WTC11 (cell line): Measurements from ENCODE around the gene INPP4B. TPM values are rescaled to one million over a fixed set of nuclear protein-coding genes. Genes with fewer than 3 reads are reported as not detected.

ENCODE experiments used
- ATAC-seq: fragments of 200-7000 bp; cut with Tn5 transposase; 2 replicates; pipeline ENCODE4 v1.10.0; 2021; ENCODE audit warnings: mild to moderate bottlenecking, moderate library complexity
- CTCF ChIA-PET: fragments of 300-600 bp; sonication (Branson Sonifier 250); formaldehyde crosslinking; loops from one replicate; lab custom pipeline; 2021; ENCODE audit warnings: antibody characterized with exemption; lab: Charles Lee
- POLR2A ChIA-PET: fragments of 350-600 bp; sonication (Branson Sonifier 250); formaldehyde crosslinking; loops from one replicate; lab custom pipeline; 2021; ENCODE audit warnings: antibody characterized with exemption; lab: Charles Lee
- DNase-seq: peaks from one replicate; pipeline ENCODE4 v3.0.0; 2021; ENCODE audit warnings: low spot score
- H3K27ac Mint-ChIP-seq: 2 replicates; pipeline ENCODE4 v1.8.0; 2021; ENCODE audit warnings: mixed read lengths
- H3K27me3 Mint-ChIP-seq: 2 replicates; pipeline ENCODE4 v1.8.0; 2021; ENCODE audit warnings: low read depth, mild to moderate bottlenecking, moderate library complexity, mixed read lengths
- H3K36me3 Mint-ChIP-seq: 2 replicates; pipeline ENCODE4 v1.8.0; 2021; ENCODE audit warnings: mixed read lengths
- H3K4me1 Mint-ChIP-seq: 2 replicates; pipeline ENCODE4 v1.8.0; 2022; ENCODE audit warnings: mixed read lengths
- H3K4me3 Mint-ChIP-seq: 2 replicates; pipeline ENCODE4 v1.8.0; 2021; ENCODE audit warnings: mild to moderate bottlenecking, moderate library complexity, mixed read lengths
- H3K9me3 Mint-ChIP-seq: 2 replicates; pipeline ENCODE4 v1.8.0; 2021; ENCODE audit warnings: mixed read lengths
- ATF1 ChIP-seq: sonication (generic); formaldehyde crosslinking; IDR thresholded peaks from 2 replicates; pipeline ENCODE4 v1.8.1; 2023; ENCODE audit warnings: mild to moderate bottlenecking, moderate library complexity, missing genetic modification reagents
- ATF3 ChIP-seq: sonication (generic); formaldehyde crosslinking; conservative IDR thresholded peaks from 2 replicates; pipeline ENCODE4 v1.8.1; 2022; ENCODE audit warnings: mild to moderate bottlenecking, missing genetic modification reagents
- E2F5 ChIP-seq: sonication (generic); formaldehyde crosslinking; IDR thresholded peaks from 2 replicates; pipeline ENCODE4 v1.8.1; 2022; ENCODE audit warnings: mild to moderate bottlenecking, moderate library complexity, missing genetic modification reagents
- ELF4 ChIP-seq: sonication (generic); formaldehyde crosslinking; IDR thresholded peaks from 2 replicates; pipeline ENCODE4 v1.8.1; 2022; ENCODE audit warnings: low read depth, mild to moderate bottlenecking, moderate library complexity, missing genetic modification reagents
- EMX1 ChIP-seq: fragments of 250-450 bp; sonication (Bioruptor Pico); IDR thresholded peaks from 2 replicates; pipeline ENCODE4 v1.8.0; 2021; ENCODE audit warnings: mild to moderate bottlenecking
- FOXJ3 ChIP-seq: sonication (generic); formaldehyde crosslinking; IDR thresholded peaks from 2 replicates; pipeline ENCODE4 v1.9.0; 2021; ENCODE audit warnings: missing genetic modification reagents, mild to moderate bottlenecking, borderline replicate concordance
- FOXP1 ChIP-seq: sonication (generic); formaldehyde crosslinking; IDR thresholded peaks from 2 replicates; pipeline ENCODE4 v1.8.0; 2022; ENCODE audit warnings: missing genetic modification reagents, mild to moderate bottlenecking, moderate library complexity, borderline replicate concordance
- GTF2I ChIP-seq: fragments of 250-450 bp; sonication (Bioruptor Pico); conservative IDR thresholded peaks from 2 replicates; pipeline ENCODE4 v1.4.0; 2021; ENCODE audit warnings: mild to moderate bottlenecking
- MYBL2 ChIP-seq: sonication (generic); formaldehyde crosslinking; IDR thresholded peaks from 2 replicates; pipeline ENCODE4 v1.8.1; 2023; ENCODE audit warnings: mild to moderate bottlenecking, moderate library complexity, missing genetic modification reagents
- NFYB ChIP-seq: sonication (generic); formaldehyde crosslinking; conservative IDR thresholded peaks from 2 replicates; pipeline ENCODE4 v1.8.0; 2022; ENCODE audit warnings: low read depth, missing genetic modification reagents
- SOX15 ChIP-seq: fragments of 250-450 bp; sonication (Bioruptor Pico); IDR thresholded peaks from 2 replicates; pipeline ENCODE4 v1.9.0; 2021; ENCODE audit warnings: mild to moderate bottlenecking
- SP1 ChIP-seq: sonication (generic); formaldehyde crosslinking; conservative IDR thresholded peaks from 2 replicates; pipeline ENCODE4 v1.8.1; 2022; ENCODE audit warnings: missing genetic modification reagents
- TCF7 ChIP-seq: sonication (generic); formaldehyde crosslinking; IDR thresholded peaks from 2 replicates; pipeline ENCODE4 v1.8.0; 2022; ENCODE audit warnings: mild to moderate bottlenecking, low read depth, missing genetic modification reagents, moderate library complexity
- ZBTB21 ChIP-seq: sonication (generic); formaldehyde crosslinking; IDR thresholded peaks from 2 replicates; pipeline ENCODE4 v1.8.1; 2023; ENCODE audit warnings: mild to moderate bottlenecking, missing genetic modification reagents, borderline replicate concordance
- ZMAT4 ChIP-seq: fragments of 250-450 bp; sonication (Bioruptor Pico); IDR thresholded peaks from 2 replicates; pipeline ENCODE4 v1.9.0; 2021; ENCODE audit warnings: mild to moderate bottlenecking
- ZNF512 ChIP-seq: sonication (generic); formaldehyde crosslinking; IDR thresholded peaks from 2 replicates; pipeline ENCODE4 v1.8.1; 2022; ENCODE audit warnings: missing genetic modification reagents, borderline replicate concordance
- ZSCAN18 ChIP-seq: fragments of 250-450 bp; sonication (Bioruptor Pico); IDR thresholded peaks from 2 replicates; pipeline ENCODE4 v2.1.2; 2022; ENCODE audit warnings: mild to moderate bottlenecking, moderate library complexity
- total RNA-seq: library from RNA; stranded (reverse); gene quantifications from 3 replicates; pipeline ENCODE4 v1.2.3, GENCODE V29; 2021
- TF ChIP-seq, protein P1 (sequence below): sonication (generic); formaldehyde crosslinking; IDR thresholded peaks from 2 replicates; pipeline ENCODE4 v1.8.0; 2022; ENCODE audit warnings: mild to moderate bottlenecking, missing genetic modification reagents
- TF ChIP-seq, protein P2 (sequence below): sonication (generic); formaldehyde crosslinking; conservative IDR thresholded peaks from 2 replicates; pipeline ENCODE4 v1.8.1; 2023; ENCODE audit warnings: mild to moderate bottlenecking, low read depth, missing genetic modification reagents, moderate library complexity
- TF ChIP-seq, protein P3 (sequence below): fragments of 250-450 bp; sonication (Bioruptor Pico); IDR thresholded peaks from 2 replicates; pipeline ENCODE4 v1.9.0; 2021; ENCODE audit warnings: moderate library complexity, mild to moderate bottlenecking, inconsistent platforms, borderline replicate concordance

Gene INPP4B
- total RNA-seq, 1 experiment from 2014 or later: 0.92 TPM

DNA sequence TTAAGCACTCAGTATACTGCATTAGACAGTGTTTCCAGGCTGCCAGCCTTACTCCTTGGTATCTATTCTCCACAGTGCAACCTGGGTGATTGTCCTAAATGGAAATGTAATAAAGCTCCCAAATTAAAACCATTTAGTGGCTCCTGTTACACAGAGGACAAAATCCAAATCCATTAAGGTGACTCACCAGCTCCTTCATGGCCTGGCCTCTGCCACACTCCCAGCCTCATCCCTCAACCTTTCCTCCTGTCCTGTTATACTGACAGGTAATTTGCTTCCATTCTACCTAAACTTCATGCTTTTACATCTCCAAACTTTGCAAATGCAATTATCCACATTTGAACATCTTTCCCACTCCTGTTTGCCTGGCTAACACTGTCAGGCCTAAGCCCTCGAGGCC lies 140.3 kb downstream of the INPP4B start:
- H3K36me3 Mint-ChIP-seq: no peaks in the 10 kb centered on the region
- H3K4me1 Mint-ChIP-seq: no peaks in the 10 kb centered on the region; the same call in 1 of the 2 replicates
- CTCF ChIA-PET: no interaction called here
- ATAC-seq: no peak
- H3K4me3 Mint-ChIP-seq: no peak overlapping the region
- no peak for TF ChIP-seq EMX1 (CRISPR knock-in tag)
- TF ChIP-seq, protein P1, sequence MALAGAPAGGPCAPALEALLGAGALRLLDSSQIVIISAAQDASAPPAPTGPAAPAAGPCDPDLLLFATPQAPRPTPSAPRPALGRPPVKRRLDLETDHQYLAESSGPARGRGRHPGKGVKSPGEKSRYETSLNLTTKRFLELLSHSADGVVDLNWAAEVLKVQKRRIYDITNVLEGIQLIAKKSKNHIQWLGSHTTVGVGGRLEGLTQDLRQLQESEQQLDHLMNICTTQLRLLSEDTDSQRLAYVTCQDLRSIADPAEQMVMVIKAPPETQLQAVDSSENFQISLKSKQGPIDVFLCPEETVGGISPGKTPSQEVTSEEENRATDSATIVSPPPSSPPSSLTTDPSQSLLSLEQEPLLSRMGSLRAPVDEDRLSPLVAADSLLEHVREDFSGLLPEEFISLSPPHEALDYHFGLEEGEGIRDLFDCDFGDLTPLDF (CRISPR knock-in tag): no peak
- no peak for TF ChIP-seq ZSCAN18 (CRISPR knock-in tag)
- TF ChIP-seq, all 79 proteins: peak for 0
- POLR2A ChIA-PET: no interaction called here
- no peaks in the 10 kb centered on the region for H3K9me3 Mint-ChIP-seq
- no peak overlapping the region for H3K27ac Mint-ChIP-seq
- H3K27me3 Mint-ChIP-seq: peaks cover 16% of the 10 kb centered on the region
- no peak for DNase-seq

DNA sequence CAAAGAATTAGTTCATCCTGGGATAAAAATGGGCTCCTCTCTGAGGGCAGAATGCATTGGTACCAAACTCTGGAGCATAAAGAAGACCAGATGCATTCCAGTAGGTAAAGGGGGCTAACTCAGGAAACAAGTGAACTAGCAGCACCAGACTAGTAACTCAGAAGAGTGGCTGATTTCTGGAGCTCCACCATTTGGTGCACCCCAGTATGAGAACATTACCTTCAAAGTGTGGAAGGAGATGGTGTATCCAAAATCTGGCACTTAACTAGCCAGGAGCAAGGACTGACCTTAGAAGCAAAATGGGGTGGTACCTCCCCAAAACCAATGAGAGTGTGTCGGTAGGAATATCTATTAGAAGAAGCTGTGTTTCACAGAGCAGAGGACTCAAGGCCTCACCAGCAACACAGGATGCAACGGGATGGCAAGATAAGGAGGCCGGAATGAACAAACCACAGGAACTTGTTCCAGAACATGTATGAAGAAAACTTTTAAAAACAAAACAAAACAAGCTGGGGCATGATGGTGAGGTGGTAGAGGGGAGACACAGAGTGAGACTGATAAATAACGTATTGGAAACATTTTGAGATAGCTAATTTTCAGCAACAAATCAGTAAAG lies 142.3 kb downstream of the INPP4B start:
- peaks cover 34% of the 10 kb centered on the region for H3K27me3 Mint-ChIP-seq
- ATAC-seq (no peak), DNase-seq (no peak)
- CTCF ChIA-PET: no interaction called here
- POLR2A ChIA-PET: no interaction called here
- H3K27ac Mint-ChIP-seq: no peak overlapping the region
- H3K4me1 Mint-ChIP-seq: no peaks in the 10 kb centered on the region; the same call in 1 of the 2 replicates
- TF ChIP-seq ELF4 (CRISPR knock-in tag): no peak
- TF ChIP-seq SP1: no peak
- no peak for TF ChIP-seq NFYB (CRISPR knock-in tag)
- no peak for TF ChIP-seq SOX15 (CRISPR knock-in tag)
- no peak for TF ChIP-seq TCF7
- TF ChIP-seq ATF1 (CRISPR knock-in tag): no peak
- no peak for TF ChIP-seq ZBTB21 (CRISPR knock-in tag)
- no peak for TF ChIP-seq ZMAT4
- TF ChIP-seq FOXP1 (CRISPR knock-in tag): no peak
- no peak for TF ChIP-seq ZNF512 (CRISPR knock-in tag)
- TF ChIP-seq, protein P1 (CRISPR knock-in tag): no peak
- TF ChIP-seq FOXJ3 (CRISPR knock-in tag): no peak
- no peak for TF ChIP-seq E2F5
- TF ChIP-seq, protein P2, sequence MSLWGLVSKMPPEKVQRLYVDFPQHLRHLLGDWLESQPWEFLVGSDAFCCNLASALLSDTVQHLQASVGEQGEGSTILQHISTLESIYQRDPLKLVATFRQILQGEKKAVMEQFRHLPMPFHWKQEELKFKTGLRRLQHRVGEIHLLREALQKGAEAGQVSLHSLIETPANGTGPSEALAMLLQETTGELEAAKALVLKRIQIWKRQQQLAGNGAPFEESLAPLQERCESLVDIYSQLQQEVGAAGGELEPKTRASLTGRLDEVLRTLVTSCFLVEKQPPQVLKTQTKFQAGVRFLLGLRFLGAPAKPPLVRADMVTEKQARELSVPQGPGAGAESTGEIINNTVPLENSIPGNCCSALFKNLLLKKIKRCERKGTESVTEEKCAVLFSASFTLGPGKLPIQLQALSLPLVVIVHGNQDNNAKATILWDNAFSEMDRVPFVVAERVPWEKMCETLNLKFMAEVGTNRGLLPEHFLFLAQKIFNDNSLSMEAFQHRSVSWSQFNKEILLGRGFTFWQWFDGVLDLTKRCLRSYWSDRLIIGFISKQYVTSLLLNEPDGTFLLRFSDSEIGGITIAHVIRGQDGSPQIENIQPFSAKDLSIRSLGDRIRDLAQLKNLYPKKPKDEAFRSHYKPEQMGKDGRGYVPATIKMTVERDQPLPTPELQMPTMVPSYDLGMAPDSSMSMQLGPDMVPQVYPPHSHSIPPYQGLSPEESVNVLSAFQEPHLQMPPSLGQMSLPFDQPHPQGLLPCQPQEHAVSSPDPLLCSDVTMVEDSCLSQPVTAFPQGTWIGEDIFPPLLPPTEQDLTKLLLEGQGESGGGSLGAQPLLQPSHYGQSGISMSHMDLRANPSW (CRISPR knock-in tag): no peak
- TF ChIP-seq GTF2I (CRISPR knock-in tag): no peak
- TF ChIP-seq, protein P3, sequence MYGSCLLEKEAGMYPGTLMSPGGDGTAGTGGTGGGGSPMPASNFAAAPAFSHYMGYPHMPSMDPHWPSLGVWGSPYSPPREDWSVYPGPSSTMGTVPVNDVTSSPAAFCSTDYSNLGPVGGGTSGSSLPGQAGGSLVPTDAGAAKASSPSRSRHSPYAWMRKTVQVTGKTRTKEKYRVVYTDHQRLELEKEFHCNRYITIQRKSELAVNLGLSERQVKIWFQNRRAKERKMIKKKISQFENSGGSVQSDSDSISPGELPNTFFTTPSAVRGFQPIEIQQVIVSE (CRISPR knock-in tag): no peak
- TF ChIP-seq ATF3 (CRISPR knock-in tag): no peak
- TF ChIP-seq MYBL2 (CRISPR knock-in tag): no peak
- no peak overlapping the region for H3K4me3 Mint-ChIP-seq
- no peaks in the 10 kb centered on the region for H3K9me3 Mint-ChIP-seq
- no peaks in the 10 kb centered on the region for H3K36me3 Mint-ChIP-seq
